Epithelial cell of esophagus (primary cell): ENCODE data around the gene KCNE3.

Experiments
- DNase-seq: peaks from one replicate; pipeline ENCODE4 v3.0.0; 2010; ENCODE audit warnings: low read depth
- H3K4me3 ChIP-seq: 2 replicates; pipeline ENCODE4 v1.5.1; 2011; ENCODE audit warnings: mild to moderate bottlenecking, low read length, control low read depth
- TF ChIP-seq, protein P1 (sequence below): IDR thresholded peaks from 2 replicates; pipeline ENCODE4 v1.5.1; 2011; ENCODE audit warnings: low read depth, mild to moderate bottlenecking, low read length, control low read depth, inconsistent platforms; ENCODE audit not compliant: insufficient read depth; ENCODE audit errors: missing control alignments

Gene KCNE3

DNA sequence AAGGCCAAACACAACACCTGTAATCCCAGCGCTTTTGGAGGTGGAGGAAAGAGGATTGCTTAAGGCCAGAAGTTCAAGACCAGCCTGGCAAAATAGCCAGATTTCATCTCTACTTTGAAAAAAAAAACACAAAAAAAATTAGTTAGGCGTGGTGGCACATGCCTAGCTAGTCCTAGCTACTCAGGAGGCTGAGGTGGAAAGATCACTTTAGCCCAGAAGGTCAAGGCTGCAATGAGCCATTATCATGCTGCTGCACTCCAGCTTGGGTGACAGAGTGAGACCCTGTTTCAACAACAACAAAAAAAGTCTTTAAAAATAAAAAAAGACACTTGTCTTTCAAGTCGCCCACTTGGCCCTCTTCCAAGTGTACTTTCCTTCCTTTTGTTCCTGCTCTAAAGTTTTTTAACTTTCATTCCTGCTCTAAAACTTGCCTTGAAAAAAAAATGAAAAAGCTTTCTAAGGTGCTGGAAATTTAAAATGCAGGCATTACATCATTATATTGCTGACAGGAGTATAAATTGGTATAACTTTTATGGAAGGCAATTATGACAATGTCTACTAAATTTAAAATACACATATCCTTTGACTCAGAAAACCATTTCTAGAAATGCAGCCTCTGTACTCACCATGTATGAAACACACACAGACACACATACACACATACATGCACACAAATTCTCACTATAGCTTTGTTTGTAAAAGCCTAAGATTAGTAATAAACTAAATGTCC is 13.5 kb upstream of the KCNE3 start:
- no peak overlapping the region for H3K4me3 ChIP-seq
- TF ChIP-seq, protein P1, sequence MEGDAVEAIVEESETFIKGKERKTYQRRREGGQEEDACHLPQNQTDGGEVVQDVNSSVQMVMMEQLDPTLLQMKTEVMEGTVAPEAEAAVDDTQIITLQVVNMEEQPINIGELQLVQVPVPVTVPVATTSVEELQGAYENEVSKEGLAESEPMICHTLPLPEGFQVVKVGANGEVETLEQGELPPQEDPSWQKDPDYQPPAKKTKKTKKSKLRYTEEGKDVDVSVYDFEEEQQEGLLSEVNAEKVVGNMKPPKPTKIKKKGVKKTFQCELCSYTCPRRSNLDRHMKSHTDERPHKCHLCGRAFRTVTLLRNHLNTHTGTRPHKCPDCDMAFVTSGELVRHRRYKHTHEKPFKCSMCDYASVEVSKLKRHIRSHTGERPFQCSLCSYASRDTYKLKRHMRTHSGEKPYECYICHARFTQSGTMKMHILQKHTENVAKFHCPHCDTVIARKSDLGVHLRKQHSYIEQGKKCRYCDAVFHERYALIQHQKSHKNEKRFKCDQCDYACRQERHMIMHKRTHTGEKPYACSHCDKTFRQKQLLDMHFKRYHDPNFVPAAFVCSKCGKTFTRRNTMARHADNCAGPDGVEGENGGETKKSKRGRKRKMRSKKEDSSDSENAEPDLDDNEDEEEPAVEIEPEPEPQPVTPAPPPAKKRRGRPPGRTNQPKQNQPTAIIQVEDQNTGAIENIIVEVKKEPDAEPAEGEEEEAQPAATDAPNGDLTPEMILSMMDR, result no peak
- DNase-seq, result no peak

DNA sequence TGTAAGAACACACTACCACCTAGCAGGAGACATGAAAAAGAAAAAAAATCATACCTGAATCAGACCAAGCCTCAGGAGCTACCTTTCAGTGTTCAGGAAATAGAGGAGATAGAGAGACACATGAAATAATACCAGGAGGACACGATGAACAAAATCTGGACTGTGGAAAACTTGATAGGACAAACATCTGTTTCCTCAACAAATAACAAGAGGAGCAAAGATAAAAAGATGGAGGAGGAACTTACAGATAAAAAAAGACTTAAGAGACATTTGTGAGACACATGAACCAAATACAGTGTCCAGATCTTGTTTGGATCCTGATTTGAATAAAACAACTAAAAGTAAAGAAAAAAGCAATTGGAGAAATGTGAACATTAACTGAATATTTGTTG is 12.4 kb upstream of the KCNE3 start:
- TF ChIP-seq, protein P1, result no peak
- H3K4me3 ChIP-seq, result no peak overlapping the region
- no peak for DNase-seq

DNA sequence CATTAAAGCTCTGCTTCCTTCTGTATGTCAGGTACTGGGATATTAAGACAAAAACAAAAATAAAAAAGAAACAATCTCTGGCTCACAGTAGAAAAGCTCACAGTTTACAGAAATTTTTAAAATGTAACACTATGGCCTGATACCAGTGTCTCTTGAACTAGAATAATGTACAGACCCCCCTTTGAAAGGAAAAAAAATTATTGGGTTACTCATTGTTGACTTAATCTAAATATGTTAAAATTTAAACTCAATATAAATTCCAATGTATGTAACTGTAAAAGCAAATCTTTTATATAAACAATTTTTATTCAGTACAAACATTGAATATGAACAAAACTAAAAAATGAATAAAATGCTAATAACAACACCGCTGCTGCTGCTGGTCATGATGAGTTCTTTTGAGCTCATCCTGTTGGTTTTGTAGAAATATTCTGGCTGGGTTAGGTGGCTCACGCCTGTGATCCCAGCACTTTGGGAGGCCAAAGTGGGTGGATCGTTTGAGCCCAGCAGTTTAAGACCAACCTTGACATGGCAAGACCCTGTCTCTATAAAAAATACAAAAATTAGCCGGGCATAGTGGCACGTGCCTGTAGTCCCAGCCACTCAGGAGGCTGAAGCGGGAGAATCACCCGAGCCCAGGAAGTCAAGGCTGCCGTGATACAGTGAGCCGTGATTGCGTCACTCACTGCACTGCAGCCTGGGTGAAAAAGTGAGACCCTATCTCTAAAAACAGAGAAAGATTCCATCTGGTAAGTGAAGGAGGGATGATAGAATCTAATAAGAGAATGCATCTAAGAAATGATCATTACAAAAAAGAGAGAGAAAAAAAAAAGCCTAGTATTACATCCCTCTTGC is 11.8 kb upstream of the KCNE3 start:
- no peak for DNase-seq
- TF ChIP-seq, protein P1, result no peak
- H3K4me3 ChIP-seq, result no peak overlapping the region

DNA sequence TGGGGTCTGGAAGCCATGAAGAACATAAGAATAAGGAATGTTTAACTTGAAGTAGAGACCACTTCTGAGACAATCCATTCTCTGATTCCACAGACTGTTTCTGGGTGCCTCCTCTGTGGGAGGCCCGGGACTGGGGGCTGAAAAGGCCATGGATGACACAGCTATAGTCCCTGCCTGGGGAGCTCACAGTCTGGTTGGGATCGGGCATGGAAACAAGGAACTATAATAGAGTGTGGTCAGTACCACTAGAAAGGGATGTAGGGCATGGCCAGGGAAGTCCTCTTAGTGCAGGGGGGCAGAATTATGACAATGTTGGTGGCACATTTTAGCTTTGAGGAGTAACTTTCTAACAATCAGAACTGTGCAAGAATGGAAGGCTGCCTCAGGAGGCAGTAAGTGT is 9.2 kb upstream of the KCNE3 start:
- no peak for DNase-seq
- no peak overlapping the region for H3K4me3 ChIP-seq
- TF ChIP-seq, protein P1, result no peak

DNA sequence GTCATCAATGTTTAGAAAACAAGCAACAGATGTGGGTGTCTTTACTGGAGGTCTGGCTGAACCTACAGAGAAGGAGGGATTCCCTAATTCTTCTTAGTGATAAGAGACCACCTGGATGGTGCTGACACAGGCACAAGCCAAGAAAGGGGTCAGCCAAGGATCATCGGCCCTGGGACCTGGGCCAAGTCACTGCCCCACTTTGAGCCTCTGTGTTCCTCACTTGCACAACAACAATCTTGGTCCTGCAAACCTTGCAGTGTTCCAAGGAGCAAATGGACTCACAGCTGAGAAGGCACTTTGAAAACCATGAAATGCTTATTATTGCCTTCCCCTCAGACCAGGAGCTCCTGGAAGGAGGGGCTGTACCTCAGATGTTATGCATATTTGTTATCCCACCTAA is 7.0 kb upstream of the KCNE3 start:
- no peak overlapping the region for H3K4me3 ChIP-seq
- TF ChIP-seq, protein P1, result no peak
- DNase-seq, result no peak

DNA sequence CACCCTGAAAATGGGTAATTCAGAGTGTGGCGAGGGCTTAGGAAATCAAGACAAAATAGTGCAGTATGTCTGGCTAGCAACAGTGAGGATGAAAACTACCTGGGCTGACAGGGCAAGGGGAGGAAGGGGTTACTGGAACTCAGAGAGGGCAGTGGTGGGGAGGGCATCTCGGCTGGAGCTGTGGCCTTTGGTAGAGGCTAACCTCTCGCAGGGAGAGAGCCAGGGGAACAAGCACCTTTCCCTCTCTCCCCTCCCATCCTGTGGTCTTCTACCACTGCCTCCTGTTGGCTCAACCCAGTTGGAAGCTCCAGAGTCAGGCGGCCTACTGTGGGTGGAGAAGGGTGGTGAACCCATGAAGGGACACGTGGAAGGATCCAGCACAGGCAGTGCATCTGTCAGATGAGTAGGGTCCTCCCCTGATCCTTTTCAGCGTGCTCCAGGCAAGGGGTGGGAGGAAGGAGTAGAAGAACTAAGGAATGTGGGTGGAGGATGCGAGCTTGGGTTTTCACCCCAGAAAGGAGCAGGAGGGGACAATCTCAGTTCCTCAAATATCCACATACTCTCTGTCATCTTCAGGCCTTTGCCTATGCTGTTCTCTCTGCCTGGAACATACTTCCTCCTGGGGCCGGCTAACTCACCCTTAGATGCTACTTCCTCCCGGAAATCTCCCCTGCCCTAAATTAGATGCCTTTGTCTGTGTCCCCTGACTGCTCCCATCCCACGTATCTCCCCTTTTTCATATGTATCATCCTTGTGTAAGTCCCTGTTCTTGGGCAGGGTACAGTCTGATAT is 6.2 kb upstream of the KCNE3 start:
- no peak for DNase-seq
- no peak overlapping the region for H3K4me3 ChIP-seq
- TF ChIP-seq, protein P1, result no peak
